ENCODE results near the gene HBG1. TPM values are rescaled to one million over a fixed set of nuclear protein-coding genes. Genes with fewer than 3 reads are reported as not detected.

HBG1 gene
- total and polyA plus RNA-seq, 2 of the 8 experiments (the other 6 are each of a cell fraction or from before 2014, with no cell fraction given) = 0.26 TPM; not detected in 1

DNA sequence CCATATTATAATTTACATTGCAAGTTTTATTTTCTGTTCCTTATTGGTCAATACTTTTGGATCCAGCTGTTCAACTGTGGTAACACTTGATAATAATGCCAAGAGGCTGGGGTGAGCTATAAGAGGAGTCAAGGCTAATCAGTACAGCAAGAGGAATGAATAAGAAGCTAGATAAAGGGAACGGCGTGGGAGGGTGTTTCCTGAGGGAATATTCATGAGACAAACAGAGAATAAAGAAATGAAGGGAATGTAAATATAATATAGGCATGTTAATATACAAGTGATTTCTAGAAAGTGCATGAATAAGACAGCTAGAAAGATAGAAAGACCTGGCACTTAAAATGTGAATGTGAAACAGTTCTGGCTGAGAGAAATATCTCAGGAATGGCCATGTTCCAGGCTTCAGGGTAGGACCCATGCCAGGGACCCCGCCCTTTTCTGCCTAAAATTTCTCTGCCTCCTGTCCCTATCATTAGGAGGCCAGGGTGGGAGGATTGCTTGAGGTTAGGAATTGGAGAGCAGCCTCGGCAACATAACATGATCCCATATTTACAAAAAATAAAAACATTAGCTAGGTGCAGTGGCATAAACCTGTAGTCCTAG lies 48.2 kb upstream of the HBG1 start:
- Histone ChIP-seq H3K56ac (replicated peaks; ENCODE audit: insufficient read length, low read depth, low read length) (no peak overlapping the region), H3K9ac (replicated peaks in 1 of 4; ENCODE audit: extremely low read depth in 1 of 4, low read depth in 3 of 4, low read length in 3 of 4) (no peak overlapping the region), H2AFZ (ENCODE audit: low read length) (no peak overlapping the region), H4K8ac (ENCODE audit: extremely low read depth, insufficient read depth, low read length) (no peak overlapping the region), H3K23ac (ENCODE audit: insufficient read length) (no peak overlapping the region), H3K79me2 (ENCODE audit: control insufficient read depth in 1 of 2, insufficient read depth in 2 of 2, low read length in 2 of 2) (no peaks in the 10 kb centered on the region), H2AK5ac (ENCODE audit: low read depth, low read length) (no peak overlapping the region), H3K4ac (replicated peaks; ENCODE audit: insufficient read length, low read depth, low read length) (no peak overlapping the region), H3K79me1 (ENCODE audit: low read depth, low read length) (no peaks in the 10 kb centered on the region), H3K27me3 (replicated peaks in 1 of 4; ENCODE audit: control insufficient read depth in 3 of 4, extremely low read depth in 1 of 4, insufficient read depth in 3 of 4, low read length in 3 of 4) (no peaks in the 10 kb centered on the region), H3K4me1 (replicated peaks in 1 of 4; ENCODE audit: control insufficient read depth in 3 of 4, insufficient read depth in 4 of 4, low read length in 3 of 4) (no peaks in the 10 kb centered on the region), H3K4me3 (ENCODE audit: extremely low read depth in 1 of 4, insufficient read depth in 2 of 4, low read depth in 3 of 4, low read length in 4 of 4) (no peak overlapping the region), H2BK120ac (replicated peaks; ENCODE audit: low read depth, low read length) (no peak overlapping the region), H2BK12ac (ENCODE audit: low read depth, low read length) (no peak overlapping the region), H4K20me1 (replicated peaks in 1 of 2; ENCODE audit: control insufficient read depth in 1 of 2, insufficient read depth in 2 of 2, low read length in 2 of 2) (no peaks in the 10 kb centered on the region), H4K91ac (replicated peaks; ENCODE audit: insufficient read length, low read length) (no peak overlapping the region), H3K9me3 (ENCODE audit: insufficient read depth in 2 of 2, low read depth in 1 of 2, low read length in 1 of 2) (no peaks in the 10 kb centered on the region; a peak in 1 of 4 replicates), H3K14ac (ENCODE audit: insufficient read length) (no peak overlapping the region), H3K23me2 (ENCODE audit: low read depth, low read length) (no peaks in the 10 kb centered on the region), H2BK20ac (ENCODE audit: low read length) (no peak overlapping the region), H3K36me3 (ENCODE audit: control insufficient read depth in 2 of 4, insufficient read depth in 4 of 4, low read length in 3 of 4) (no peaks in the 10 kb centered on the region), H2BK15ac (ENCODE audit: low read length) (no peak overlapping the region), H4K5ac (ENCODE audit: insufficient read length, low read depth, low read length) (no peak overlapping the region), H2BK5ac (ENCODE audit: low read depth, low read length) (no peak overlapping the region), H3K4me2 (ENCODE audit: insufficient read depth in 1 of 2, low read depth in 2 of 2, low read length in 2 of 2) (no peak overlapping the region), H3K27ac (ENCODE audit: low read depth, low read length) (no peak overlapping the region), H3K18ac (ENCODE audit: extremely low read depth, low read length) (no peak overlapping the region)
- no peak for FAIRE-seq
- POLR2A ChIA-PET (ENCODE audit: partially characterized antibody) = no interaction called here
- no peak for DNase-seq (ENCODE audit: low read depth in 1 of 2, low spot score in 2 of 2)
- CTCF ChIA-PET (ENCODE audit: partially characterized antibody) = interaction anchor here (0.7 to 2.5 kb wide), 7 partner anchors 29 to 1111 kb away, joined by 3 to 9 read pairs (median 3); no protein-coding TSS in a partner anchor
- WGBS, 2 experiments (ENCODE audit: extremely low coverage in 1 of 2, insufficient coverage in 1 of 2, insufficient read length in 1 of 2, insufficient replicate concordance in 2 of 2, low coverage in 1 of 2, low lambda C conversion rate in 2 of 2, missing lambda C conversion rate in 1 of 2) = 98% methylated on average over 4 of the region's 4 CpGs; no CpG with 5 or more reads in 1 of the 2 experiments
- TF ChIP-seq ZNF274 (IDR thresholded peaks at IDR 0.05; ENCODE audit: borderline replicate concordance, extremely low read depth, low read length) (no peak), SIN3A (conservative IDR thresholded peaks at IDR 0.05 in 1 of 2, IDR thresholded peaks at IDR 0.05 in 1 of 2; ENCODE audit: low read depth in 1 of 2, low read length in 2 of 2) (no peak), MAX (IDR thresholded peaks at IDR 0.05) (no peak), MAFK (IDR thresholded peaks at IDR 0.05; ENCODE audit: low read depth, low read length) (no peak), CBX5 (IDR thresholded peaks at IDR 0.05; ENCODE audit: low read depth, low read length) (no peak), CREB1 (IDR thresholded peaks at IDR 0.05) (no peak), YY1 (IDR thresholded peaks at IDR 0.05; ENCODE audit: low read depth, low read length) (no peak), POU5F1 (IDR thresholded peaks at IDR 0.05; ENCODE audit: low read depth, low read length) (no peak), HDAC6 (IDR thresholded peaks at IDR 0.05; ENCODE audit: low read depth, low read length) (no peak), E2F6 (IDR thresholded peaks at IDR 0.05) (no peak), SIX5 (IDR thresholded peaks at IDR 0.05; ENCODE audit: low read depth, low read length) (no peak), KDM4A (IDR thresholded peaks at IDR 0.05; ENCODE audit: low read depth, low read length, severe bottlenecking) (no peak)

Data from H1 (cell line).